Panc1 (cell line): ENCODE results near the gene MAP3K21.

Source experiments
- POLR2AphosphoS5 ChIP-seq: IDR thresholded peaks from 2 replicates; pipeline ENCODE4 v1.6.1; 2012; ENCODE audit warnings: mild to moderate bottlenecking, low read depth, low read length, moderate library complexity
- SIN3A ChIP-seq: IDR thresholded peaks from 2 replicates; pipeline ENCODE4 v1.6.1; 2012; ENCODE audit warnings: low read depth, mild to moderate bottlenecking, low read length, moderate library complexity, borderline replicate concordance; ENCODE audit not compliant: insufficient read depth
- TCF7L2 ChIP-seq: IDR thresholded peaks from 2 replicates; pipeline ENCODE4 v1.6.1; 2011; ENCODE audit warnings: mild to moderate bottlenecking, low read depth, low read length, inconsistent platforms
- TF ChIP-seq, protein P1 (sequence below): fragments of 450-650 bp; IDR thresholded peaks from 2 replicates; pipeline ENCODE4 v1.5.1; 2017; ENCODE audit warnings: mild to moderate bottlenecking
- TF ChIP-seq, protein P2 (sequence below), 2 experiments: IDR thresholded peaks; 2 replicates each; pipeline ENCODE4 v1.6.1; 2011 to 2012; ENCODE audit warnings: low read depth in 2 of 2, control low read depth in 1 of 2, low read length in 1 of 2, mild to moderate bottlenecking in 1 of 2, moderate library complexity in 1 of 2; ENCODE audit not compliant: insufficient read depth in 1 of 2

GRCh38 chr1:233294913-233295236, 32.6 kb upstream of the MAP3K21 start:
- TF ChIP-seq, protein P1, sequence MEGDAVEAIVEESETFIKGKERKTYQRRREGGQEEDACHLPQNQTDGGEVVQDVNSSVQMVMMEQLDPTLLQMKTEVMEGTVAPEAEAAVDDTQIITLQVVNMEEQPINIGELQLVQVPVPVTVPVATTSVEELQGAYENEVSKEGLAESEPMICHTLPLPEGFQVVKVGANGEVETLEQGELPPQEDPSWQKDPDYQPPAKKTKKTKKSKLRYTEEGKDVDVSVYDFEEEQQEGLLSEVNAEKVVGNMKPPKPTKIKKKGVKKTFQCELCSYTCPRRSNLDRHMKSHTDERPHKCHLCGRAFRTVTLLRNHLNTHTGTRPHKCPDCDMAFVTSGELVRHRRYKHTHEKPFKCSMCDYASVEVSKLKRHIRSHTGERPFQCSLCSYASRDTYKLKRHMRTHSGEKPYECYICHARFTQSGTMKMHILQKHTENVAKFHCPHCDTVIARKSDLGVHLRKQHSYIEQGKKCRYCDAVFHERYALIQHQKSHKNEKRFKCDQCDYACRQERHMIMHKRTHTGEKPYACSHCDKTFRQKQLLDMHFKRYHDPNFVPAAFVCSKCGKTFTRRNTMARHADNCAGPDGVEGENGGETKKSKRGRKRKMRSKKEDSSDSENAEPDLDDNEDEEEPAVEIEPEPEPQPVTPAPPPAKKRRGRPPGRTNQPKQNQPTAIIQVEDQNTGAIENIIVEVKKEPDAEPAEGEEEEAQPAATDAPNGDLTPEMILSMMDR = no peak
- no peak for TF ChIP-seq POLR2AphosphoS5
- no peak for TF ChIP-seq SIN3A
- TF ChIP-seq, protein P2, sequence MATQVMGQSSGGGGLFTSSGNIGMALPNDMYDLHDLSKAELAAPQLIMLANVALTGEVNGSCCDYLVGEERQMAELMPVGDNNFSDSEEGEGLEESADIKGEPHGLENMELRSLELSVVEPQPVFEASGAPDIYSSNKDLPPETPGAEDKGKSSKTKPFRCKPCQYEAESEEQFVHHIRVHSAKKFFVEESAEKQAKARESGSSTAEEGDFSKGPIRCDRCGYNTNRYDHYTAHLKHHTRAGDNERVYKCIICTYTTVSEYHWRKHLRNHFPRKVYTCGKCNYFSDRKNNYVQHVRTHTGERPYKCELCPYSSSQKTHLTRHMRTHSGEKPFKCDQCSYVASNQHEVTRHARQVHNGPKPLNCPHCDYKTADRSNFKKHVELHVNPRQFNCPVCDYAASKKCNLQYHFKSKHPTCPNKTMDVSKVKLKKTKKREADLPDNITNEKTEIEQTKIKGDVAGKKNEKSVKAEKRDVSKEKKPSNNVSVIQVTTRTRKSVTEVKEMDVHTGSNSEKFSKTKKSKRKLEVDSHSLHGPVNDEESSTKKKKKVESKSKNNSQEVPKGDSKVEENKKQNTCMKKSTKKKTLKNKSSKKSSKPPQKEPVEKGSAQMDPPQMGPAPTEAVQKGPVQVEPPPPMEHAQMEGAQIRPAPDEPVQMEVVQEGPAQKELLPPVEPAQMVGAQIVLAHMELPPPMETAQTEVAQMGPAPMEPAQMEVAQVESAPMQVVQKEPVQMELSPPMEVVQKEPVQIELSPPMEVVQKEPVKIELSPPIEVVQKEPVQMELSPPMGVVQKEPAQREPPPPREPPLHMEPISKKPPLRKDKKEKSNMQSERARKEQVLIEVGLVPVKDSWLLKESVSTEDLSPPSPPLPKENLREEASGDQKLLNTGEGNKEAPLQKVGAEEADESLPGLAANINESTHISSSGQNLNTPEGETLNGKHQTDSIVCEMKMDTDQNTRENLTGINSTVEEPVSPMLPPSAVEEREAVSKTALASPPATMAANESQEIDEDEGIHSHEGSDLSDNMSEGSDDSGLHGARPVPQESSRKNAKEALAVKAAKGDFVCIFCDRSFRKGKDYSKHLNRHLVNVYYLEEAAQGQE (IDR thresholded peaks at IDR 0.05; ENCODE audit: insufficient read depth in 1 of 2, low read depth in 2 of 2, low read length in 1 of 2) = no peak
- no peak for TF ChIP-seq TCF7L2
